IPS-18a (cell line): ENCODE results near the gene NPIPB13.
"Not testable (repeated sequence)": the region's sequence is repeated elsewhere in the genome, so short reads cannot be mapped to it uniquely, and the experiment has no call there.

Source experiments
- H3K27ac ChIP-seq: one replicate; pipeline ENCODE4 v1.5.1; 2013; ENCODE audit warnings: low read length
- H3K27me3 ChIP-seq: one replicate; pipeline ENCODE4 v1.6.1; 2013; ENCODE audit warnings: mild to moderate bottlenecking, low read length; ENCODE audit not compliant: control insufficient read depth, insufficient read depth
- H3K36me3 ChIP-seq: one replicate; pipeline ENCODE4 v1.6.1; 2013; ENCODE audit warnings: low read depth, low read length; ENCODE audit not compliant: control insufficient read depth
- H3K4me1 ChIP-seq: one replicate; pipeline ENCODE4 v1.6.1; 2013; ENCODE audit warnings: low read depth, low read length; ENCODE audit not compliant: control insufficient read depth
- H3K4me3 ChIP-seq: one replicate; pipeline ENCODE4 v1.5.1; 2013; ENCODE audit warnings: low read length
- H3K9ac ChIP-seq: one replicate; pipeline ENCODE4 v1.6.1; 2013; ENCODE audit warnings: mild to moderate bottlenecking, low read length, moderate library complexity
- H3K9me3 ChIP-seq: one replicate; pipeline ENCODE4 v1.6.1; 2013; ENCODE audit warnings: low read depth, low read length; ENCODE audit not compliant: control insufficient read depth

Gene NPIPB13

GRCh38 chr16:30248379-30248778, at the start of gene NPIPB13:
TSS of gene NPIPB13 (minus strand) at chr16:30248479. CDS start at chr16:30245573, 2,906 bp downstream.
- not testable (repeated sequence) for H3K4me3 ChIP-seq, H3K27ac ChIP-seq, H3K27me3 ChIP-seq, H3K36me3 ChIP-seq, H3K9me3 ChIP-seq, H3K9ac ChIP-seq, H3K4me1 ChIP-seq

- H3K27me3 ChIP-seq, H3K4me1 ChIP-seq, H3K36me3 ChIP-seq, H3K9ac ChIP-seq, H3K9me3 ChIP-seq, H3K4me3 ChIP-seq, H3K27ac ChIP-seq: not testable (repeated sequence)
These were observed 34.1 kb upstream of the NPIPB13 start for GRCh38 chr16:30282357-30282756.

- H3K36me3 ChIP-seq, H3K9me3 ChIP-seq, H3K4me1 ChIP-seq, H3K9ac ChIP-seq, H3K27me3 ChIP-seq, H3K27ac ChIP-seq, H3K4me3 ChIP-seq: not testable (repeated sequence)
These were observed 30.2 kb upstream of the NPIPB13 start for GRCh38 chr16:30278523-30278922.

GRCh38 chr16:30217082-30217481, 31.2 kb downstream of the NPIPB13 start:
- not testable (repeated sequence) for H3K36me3 ChIP-seq, H3K4me1 ChIP-seq, H3K27ac ChIP-seq, H3K9ac ChIP-seq, H3K27me3 ChIP-seq, H3K4me3 ChIP-seq, H3K9me3 ChIP-seq

GRCh38 chr16:30211414-30211813, 36.9 kb downstream of the NPIPB13 start:
- H3K27me3 ChIP-seq, H3K9me3 ChIP-seq: not testable (repeated sequence)

GRCh38 chr16:30209032-30209431, 39.2 kb downstream of the NPIPB13 start:
- H3K27me3 ChIP-seq, H3K4me1 ChIP-seq, H3K4me3 ChIP-seq, H3K9me3 ChIP-seq, H3K36me3 ChIP-seq, H3K9ac ChIP-seq, H3K27ac ChIP-seq: not testable (repeated sequence)

More at GRCh38 chr16:30211414-30211813, 36.9 kb downstream of the NPIPB13 start:
- not testable (repeated sequence) for H3K9ac ChIP-seq, H3K27ac ChIP-seq, H3K4me3 ChIP-seq, H3K4me1 ChIP-seq, H3K36me3 ChIP-seq

- not testable (repeated sequence) for H3K9me3 ChIP-seq, H3K27ac ChIP-seq, H3K9ac ChIP-seq, H3K4me3 ChIP-seq, H3K4me1 ChIP-seq, H3K36me3 ChIP-seq, H3K27me3 ChIP-seq
These were observed 41.1 kb downstream of the NPIPB13 start for GRCh38 chr16:30207063-30207704.

- not testable (repeated sequence) for H3K9me3 ChIP-seq, H3K27me3 ChIP-seq, H3K9ac ChIP-seq, H3K4me1 ChIP-seq, H3K27ac ChIP-seq, H3K4me3 ChIP-seq, H3K36me3 ChIP-seq
These were observed 42.0 kb downstream of the NPIPB13 start for GRCh38 chr16:30206252-30206651.

- not testable (repeated sequence) for H3K9ac ChIP-seq
These were observed 42.6 kb downstream of the NPIPB13 start for GRCh38 chr16:30205541-30206236.

GRCh38 chr16:30199608-30200343, 48.5 kb downstream of the NPIPB13 start:
- H3K27me3 ChIP-seq, H3K27ac ChIP-seq, H3K4me3 ChIP-seq, H3K4me1 ChIP-seq, H3K36me3 ChIP-seq, H3K9me3 ChIP-seq, H3K9ac ChIP-seq: not testable (repeated sequence)

More at GRCh38 chr16:30205541-30206236, 42.6 kb downstream of the NPIPB13 start:
- not testable (repeated sequence) for H3K36me3 ChIP-seq, H3K4me1 ChIP-seq, H3K27me3 ChIP-seq, H3K27ac ChIP-seq, H3K9me3 ChIP-seq, H3K4me3 ChIP-seq

GRCh38 chr16:30199049-30199448, 49.2 kb downstream of the NPIPB13 start, which contains the start of gene SULT1A3:
TSS of gene SULT1A3 (plus strand) at chr16:30199255. CDS start at chr16:30200729, 1,474 bp downstream.
- not testable (repeated sequence) for H3K9me3 ChIP-seq

More at GRCh38 chr16:30199049-30199448, 49.2 kb downstream of the NPIPB13 start, which contains the start of gene SULT1A3:
- H3K4me3 ChIP-seq, H3K27ac ChIP-seq, H3K4me1 ChIP-seq, H3K27me3 ChIP-seq, H3K9ac ChIP-seq, H3K36me3 ChIP-seq: not testable (repeated sequence)
